GM12878 (cell line): ENCODE measurements around the gene ABTB1. TPM values are rescaled to one million over a fixed set of nuclear protein-coding genes. Genes with fewer than 3 reads are reported as not detected.

Source experiments
- ATAC-seq: fragments of 200-7000 bp; cut with Tn5 transposase; 3 replicates; pipeline ENCODE4 v1.9.1; 2020; ENCODE audit warnings: mild to moderate bottlenecking, moderate library complexity
- BruUV-seq: library from RNA; stranded (reverse); fragments of 400-500 nt; replicated peaks from 2 replicates; lab custom pipeline; 2021; lab: Mats Ljungman, UMichigan
- CTCF ChIA-PET: fragments of 300-600 bp; sonication (Branson Sonifier 250); formaldehyde crosslinking; extraction: SDS; loops from one replicate; lab custom pipeline; 2021; ENCODE audit warnings: inconsistent platforms; lab: Yijun Ruan, JAX
- POLR2A ChIA-PET: fragments of 350-600 bp; formaldehyde crosslinking; extraction: SDS; loops from one replicate; lab custom pipeline; 2021; ENCODE audit warnings: inconsistent platforms; lab: Charles Lee
- RAD21 ChIA-PET: fragments of 300-600 bp; sonication (Branson Sonifier 250); formaldehyde crosslinking; loops from one replicate; lab custom pipeline; 2023; ENCODE audit warnings: antibody characterized with exemption; ENCODE audit not compliant: unreplicated experiment; lab: Charles Lee
- SMC1A ChIA-PET: fragments of 300-600 bp; sonication (Branson Sonifier 250); formaldehyde crosslinking; loops from one replicate; lab custom pipeline; 2023; ENCODE audit not compliant: unreplicated experiment, uncharacterized antibody; lab: Charles Lee
- DNase-seq: peaks from one replicate; pipeline ENCODE4 v3.0.0-alpha.2; 2011; ENCODE audit warnings: low read depth, low spot score
- FAIRE-seq: peaks from 3 replicates; lab custom pipeline; 2011; peaks lifted over from hg19 to GRCh38; lab: Jason Lieb, UNC
- H2AFZ ChIP-seq: 2 replicates; pipeline ENCODE4 v1.6.0; 2011; ENCODE audit warnings: low read depth, low read length, control low read depth; ENCODE audit not compliant: control insufficient read depth
- H3K27ac ChIP-seq: 2 replicates; pipeline ENCODE4 v1.5.1; 2011; ENCODE audit warnings: control low read depth; ENCODE audit not compliant: control insufficient read depth, insufficient read depth
- H3K27me3 ChIP-seq, 2 experiments: replicated peaks in 1 of 2; 2 replicates each; pipeline versions ENCODE4 v1.6.0 to v1.6.1; 2011; ENCODE audit warnings: low read length in 1 of 2; ENCODE audit not compliant: control insufficient read depth in 2 of 2, insufficient read depth in 2 of 2
- H3K36me3 ChIP-seq, 2 experiments: 2 replicates each; pipeline ENCODE4 v1.5.1; 2011; ENCODE audit warnings: low read length in 1 of 2; ENCODE audit not compliant: control insufficient read depth in 2 of 2, insufficient read depth in 2 of 2
- H3K4me1 ChIP-seq: 2 replicates; pipeline ENCODE4 v1.6.1; 2011; ENCODE audit warnings: mild to moderate bottlenecking, low read length, moderate library complexity, mixed read lengths; ENCODE audit not compliant: control insufficient read depth, insufficient read depth
- H3K4me2 ChIP-seq: 2 replicates; pipeline ENCODE4 v1.6.0; 2011; ENCODE audit warnings: control low read depth; ENCODE audit not compliant: control insufficient read depth, insufficient read depth
- H3K4me3 ChIP-seq: fragments of 200-600 bp; sonication (generic); 2 replicates; pipeline ENCODE4 v1.5.1; 2016
- H3K79me2 ChIP-seq: 2 replicates; pipeline ENCODE4 v1.6.0; 2011; ENCODE audit warnings: low read length; ENCODE audit not compliant: control insufficient read depth, insufficient read depth
- H3K9ac ChIP-seq: 2 replicates; pipeline ENCODE4 v1.8.0; 2011; ENCODE audit warnings: low read length, control low read depth, mixed read lengths; ENCODE audit not compliant: control insufficient read depth, insufficient read depth
- H3K9me3 ChIP-seq: replicated peaks from 3 replicates; pipeline ENCODE4 v1.5.1; 2011; ENCODE audit warnings: mild to moderate bottlenecking, low read length; ENCODE audit not compliant: control insufficient read depth, insufficient read depth
- H4K20me1 ChIP-seq: 2 replicates; pipeline ENCODE4 v1.6.0; 2011; ENCODE audit not compliant: control insufficient read depth, insufficient read depth
- BCLAF1 ChIP-seq: fragments of 450-650 bp; IDR thresholded peaks from 2 replicates; pipeline ENCODE4 v1.6.1; 2017; ENCODE audit warnings: antibody characterized with exemption, mild to moderate bottlenecking, moderate library complexity
- CUX1 ChIP-seq: IDR thresholded peaks from 2 replicates; pipeline ENCODE4 v1.6.1; 2012; ENCODE audit warnings: improper control_type of control experiment, low read depth, low read length; ENCODE audit not compliant: insufficient replicate concordance
- NR2C2 ChIP-seq: IDR thresholded peaks from 2 replicates; pipeline ENCODE4 v1.6.1; 2011; ENCODE audit warnings: borderline replicate concordance, low read depth; ENCODE audit not compliant: control insufficient read depth, insufficient read length
- SMC3 ChIP-seq: IDR thresholded peaks from 2 replicates; pipeline ENCODE4 v1.6.1; 2011; ENCODE audit warnings: low read length, improper control_type of control experiment, borderline replicate concordance
- WGBS: methylation state at CpG from one replicate; pipeline ENCODE4 v1.1.6; 2016; ENCODE audit warnings: low lambda C conversion rate; ENCODE audit not compliant: insufficient replicate concordance, insufficient coverage; ENCODE audit errors: missing lambda C conversion rate; 5-methylcytosine and 5-hydroxymethylcytosine counted together
- in situ Hi-C: fragments of 300-500 bp; cut with MboI; formaldehyde crosslinking; loops from 9 replicates; pipeline ENCODE4 v1.14.3; 2018; ENCODE audit warnings: mixed read lengths
- intact Hi-C: fragments of 100-400 bp; cut with micrococcal nuclease; formaldehyde crosslinking; loops from one replicate; pipeline ENCODE4 v1.14.2; 2022; ENCODE audit not compliant: unreplicated experiment
- polyA plus RNA-seq, 11 experiments: library from polyadenylated mRNA; depleted of rRNA in 4 of 11; unstranded in 6 of 11; stranded (reverse) in 5 of 11; fragments of >200 nt; fragmentation: Nextera tagmentation in 4 of 11; fragmentation: Illumina TruSeq in 1 of 11; extraction: Ambion mirVana in 4 of 11; extraction: Trizol in 1 of 11; gene quantifications; 1 replicate in 1 of 11; 2 replicates in 10 of 11; pipeline versions ENCODE4 v1.2.1 to v1.2.3, GENCODE V29; 2011 to 2016; ENCODE audit warnings: inconsistent platforms in 2 of 11, missing spikeins in 2 of 11, low read depth in 1 of 11
- total RNA-seq, 4 experiments: library from RNA; depleted of rRNA in 3 of 4; stranded (reverse); fragments of >200 nt in 3 of 4; fragmentation: Illumina TruSeq in 1 of 4; extraction: Trizol in 1 of 4; gene quantifications; 2 replicates each; pipeline versions ENCODE4 v1.2.1 to v1.2.3, GENCODE V29; 2013 to 2021
- TF ChIP-seq, protein P1 (sequence below): fragments of 450-650 bp; IDR thresholded peaks from 2 replicates; pipeline ENCODE4 v1.6.1; 2017; ENCODE audit warnings: mild to moderate bottlenecking, moderate library complexity

Gene ABTB1
- total and polyA plus RNA-seq, 10 of the 15 experiments (the other 5 are each of a cell fraction or from before 2014, with no cell fraction given) = 0.11 to 10.2 (median 7.1) TPM

GRCh38 chr3:127651516-127652172 is 21.1 kb upstream of the ABTB1 start (continued):
- no peak for TF ChIP-seq CUX1
- TF ChIP-seq NR2C2 = no peak

GRCh38 chr3:127652246-127652995 is 20.3 kb upstream of the ABTB1 start:
- no peaks in the 10 kb centered on the region for H3K36me3 ChIP-seq
- BruUV-seq = no TSS peak
- FAIRE-seq (peak; percentile 61), DNase-seq (no peak), ATAC-seq (peak; percentile 94)
- intact Hi-C loops = loop anchor here (1.0 to 2.0 kb wide), 4 partner anchors 170 to 319 kb away; partner anchors contain the start of gene MGLL
- H3K9ac ChIP-seq = no peak overlapping the region
- no peaks in the 10 kb centered on the region for H3K9me3 ChIP-seq
- ChIA-PET CTCF (interaction anchor here (0.9 to 4.0 kb wide), 20 partner anchors 27 to 481 kb away, joined by 3 to 53 read pairs (median 4); no protein-coding TSS in a partner anchor), RAD21 (interaction anchor here (0.7 to 3.0 kb wide), 7 partner anchors 77 to 319 kb away, joined by 3 to 30 read pairs (median 3); partner anchors contain the start of gene MGLL), SMC1A (interaction anchor here (0.8 to 2.6 kb wide), 12 partner anchors 9 to 403 kb away, joined by 3 to 19 read pairs (median 4); no protein-coding TSS in a partner anchor), POLR2A (no interaction called here)
- no peak overlapping the region for H3K4me3 ChIP-seq
- H3K4me1 ChIP-seq = peaks cover 6% of the 10 kb centered on the region; the same call in 1 of the 2 replicates
- no peaks in the 10 kb centered on the region; a peak in 1 of 4 replicates for H3K27me3 ChIP-seq
- in situ Hi-C loops = loop anchor here (5.0 kb wide), 1 partner anchor 310 kb away; no protein-coding TSS in a partner anchor
- H2AFZ ChIP-seq = no peak overlapping the region
- no peaks in the 10 kb centered on the region for H3K79me2 ChIP-seq
- WGBS = 57% methylated on average over 13 of the region's 13 CpGs
- no peaks in the 10 kb centered on the region for H4K20me1 ChIP-seq
- no peak overlapping the region for H3K27ac ChIP-seq
- H3K4me2 ChIP-seq = no peak overlapping the region
- TF ChIP-seq BCLAF1 (no peak), SMC3 (peak; percentile 98)
- TF ChIP-seq, protein P1, sequence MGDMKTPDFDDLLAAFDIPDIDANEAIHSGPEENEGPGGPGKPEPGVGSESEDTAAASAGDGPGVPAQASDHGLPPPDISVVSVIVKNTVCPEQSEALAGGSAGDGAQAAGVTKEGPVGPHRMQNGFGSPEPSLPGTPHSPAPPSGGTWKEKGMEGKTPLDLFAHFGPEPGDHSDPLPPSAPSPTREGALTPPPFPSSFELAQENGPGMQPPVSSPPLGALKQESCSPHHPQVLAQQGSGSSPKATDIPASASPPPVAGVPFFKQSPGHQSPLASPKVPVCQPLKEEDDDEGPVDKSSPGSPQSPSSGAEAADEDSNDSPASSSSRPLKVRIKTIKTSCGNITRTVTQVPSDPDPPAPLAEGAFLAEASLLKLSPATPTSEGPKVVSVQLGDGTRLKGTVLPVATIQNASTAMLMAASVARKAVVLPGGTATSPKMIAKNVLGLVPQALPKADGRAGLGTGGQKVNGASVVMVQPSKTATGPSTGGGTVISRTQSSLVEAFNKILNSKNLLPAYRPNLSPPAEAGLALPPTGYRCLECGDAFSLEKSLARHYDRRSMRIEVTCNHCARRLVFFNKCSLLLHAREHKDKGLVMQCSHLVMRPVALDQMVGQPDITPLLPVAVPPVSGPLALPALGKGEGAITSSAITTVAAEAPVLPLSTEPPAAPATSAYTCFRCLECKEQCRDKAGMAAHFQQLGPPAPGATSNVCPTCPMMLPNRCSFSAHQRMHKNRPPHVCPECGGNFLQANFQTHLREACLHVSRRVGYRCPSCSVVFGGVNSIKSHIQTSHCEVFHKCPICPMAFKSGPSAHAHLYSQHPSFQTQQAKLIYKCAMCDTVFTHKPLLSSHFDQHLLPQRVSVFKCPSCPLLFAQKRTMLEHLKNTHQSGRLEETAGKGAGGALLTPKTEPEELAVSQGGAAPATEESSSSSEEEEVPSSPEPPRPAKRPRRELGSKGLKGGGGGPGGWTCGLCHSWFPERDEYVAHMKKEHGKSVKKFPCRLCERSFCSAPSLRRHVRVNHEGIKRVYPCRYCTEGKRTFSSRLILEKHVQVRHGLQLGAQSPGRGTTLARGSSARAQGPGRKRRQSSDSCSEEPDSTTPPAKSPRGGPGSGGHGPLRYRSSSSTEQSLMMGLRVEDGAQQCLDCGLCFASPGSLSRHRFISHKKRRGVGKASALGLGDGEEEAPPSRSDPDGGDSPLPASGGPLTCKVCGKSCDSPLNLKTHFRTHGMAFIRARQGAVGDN = no peak
